ENCODE data around the gene SNX32. TPM values are rescaled to one million over a fixed set of nuclear protein-coding genes. Genes with fewer than 3 reads are reported as not detected.

SNX32 gene
- total RNA-seq, 1 experiment from 2014 or later: not detected

DNA sequence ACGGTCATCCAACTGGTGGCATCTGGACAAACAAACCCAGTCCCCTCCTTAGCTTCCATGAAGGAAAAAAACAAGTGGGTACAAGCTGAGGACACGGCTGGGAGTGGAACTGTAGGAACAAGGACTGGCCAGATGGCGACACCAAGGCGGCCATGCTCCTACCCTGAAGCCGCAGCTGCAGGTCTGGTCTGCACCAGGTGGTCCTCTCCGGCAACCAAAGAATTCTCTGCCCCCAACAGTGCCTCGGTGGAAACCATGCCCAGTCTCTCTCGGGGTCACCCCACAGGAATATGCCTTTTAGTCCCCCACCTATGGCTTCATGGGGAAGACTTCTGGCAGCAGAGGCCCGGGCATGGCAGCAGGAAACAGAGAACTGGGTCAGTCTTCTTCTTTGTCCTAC, 24.3 kb upstream of the SNX32 start:
- Histone ChIP-seq H3K4me3 (ENCODE audit: low read depth in 2 of 2, low read length in 2 of 2) (no peak overlapping the region), H3K9me3 (ENCODE audit: control insufficient read depth, insufficient read depth, low read depth, low read length) (no peaks in the 10 kb centered on the region), H3K36me3 (ENCODE audit: control insufficient read depth, insufficient read depth, low read length) (no peaks in the 10 kb centered on the region), H3K27me3 (ENCODE audit: control insufficient read depth, insufficient read depth, low read length) (no peaks in the 10 kb centered on the region), H3K27ac (ENCODE audit: low read length) (no peak overlapping the region), H3K4me1 (ENCODE audit: control insufficient read depth, insufficient read depth, low read length) (no peaks in the 10 kb centered on the region)
- TF ChIP-seq SIN3A (IDR thresholded peaks at IDR 0.05; ENCODE audit: borderline replicate concordance, insufficient read depth, low read depth, low read length): no peak
- TF ChIP-seq, protein P1, sequence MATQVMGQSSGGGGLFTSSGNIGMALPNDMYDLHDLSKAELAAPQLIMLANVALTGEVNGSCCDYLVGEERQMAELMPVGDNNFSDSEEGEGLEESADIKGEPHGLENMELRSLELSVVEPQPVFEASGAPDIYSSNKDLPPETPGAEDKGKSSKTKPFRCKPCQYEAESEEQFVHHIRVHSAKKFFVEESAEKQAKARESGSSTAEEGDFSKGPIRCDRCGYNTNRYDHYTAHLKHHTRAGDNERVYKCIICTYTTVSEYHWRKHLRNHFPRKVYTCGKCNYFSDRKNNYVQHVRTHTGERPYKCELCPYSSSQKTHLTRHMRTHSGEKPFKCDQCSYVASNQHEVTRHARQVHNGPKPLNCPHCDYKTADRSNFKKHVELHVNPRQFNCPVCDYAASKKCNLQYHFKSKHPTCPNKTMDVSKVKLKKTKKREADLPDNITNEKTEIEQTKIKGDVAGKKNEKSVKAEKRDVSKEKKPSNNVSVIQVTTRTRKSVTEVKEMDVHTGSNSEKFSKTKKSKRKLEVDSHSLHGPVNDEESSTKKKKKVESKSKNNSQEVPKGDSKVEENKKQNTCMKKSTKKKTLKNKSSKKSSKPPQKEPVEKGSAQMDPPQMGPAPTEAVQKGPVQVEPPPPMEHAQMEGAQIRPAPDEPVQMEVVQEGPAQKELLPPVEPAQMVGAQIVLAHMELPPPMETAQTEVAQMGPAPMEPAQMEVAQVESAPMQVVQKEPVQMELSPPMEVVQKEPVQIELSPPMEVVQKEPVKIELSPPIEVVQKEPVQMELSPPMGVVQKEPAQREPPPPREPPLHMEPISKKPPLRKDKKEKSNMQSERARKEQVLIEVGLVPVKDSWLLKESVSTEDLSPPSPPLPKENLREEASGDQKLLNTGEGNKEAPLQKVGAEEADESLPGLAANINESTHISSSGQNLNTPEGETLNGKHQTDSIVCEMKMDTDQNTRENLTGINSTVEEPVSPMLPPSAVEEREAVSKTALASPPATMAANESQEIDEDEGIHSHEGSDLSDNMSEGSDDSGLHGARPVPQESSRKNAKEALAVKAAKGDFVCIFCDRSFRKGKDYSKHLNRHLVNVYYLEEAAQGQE (IDR thresholded peaks at IDR 0.05; ENCODE audit: insufficient read depth in 1 of 2, low read depth in 2 of 2, low read length in 1 of 2): no peak
- TF ChIP-seq TCF7L2 (IDR thresholded peaks at IDR 0.05; ENCODE audit: low read depth, low read length): no peak
- no peak for TF ChIP-seq POLR2AphosphoS5 (IDR thresholded peaks at IDR 0.05; ENCODE audit: low read depth, low read length)
- TF ChIP-seq, protein P2, sequence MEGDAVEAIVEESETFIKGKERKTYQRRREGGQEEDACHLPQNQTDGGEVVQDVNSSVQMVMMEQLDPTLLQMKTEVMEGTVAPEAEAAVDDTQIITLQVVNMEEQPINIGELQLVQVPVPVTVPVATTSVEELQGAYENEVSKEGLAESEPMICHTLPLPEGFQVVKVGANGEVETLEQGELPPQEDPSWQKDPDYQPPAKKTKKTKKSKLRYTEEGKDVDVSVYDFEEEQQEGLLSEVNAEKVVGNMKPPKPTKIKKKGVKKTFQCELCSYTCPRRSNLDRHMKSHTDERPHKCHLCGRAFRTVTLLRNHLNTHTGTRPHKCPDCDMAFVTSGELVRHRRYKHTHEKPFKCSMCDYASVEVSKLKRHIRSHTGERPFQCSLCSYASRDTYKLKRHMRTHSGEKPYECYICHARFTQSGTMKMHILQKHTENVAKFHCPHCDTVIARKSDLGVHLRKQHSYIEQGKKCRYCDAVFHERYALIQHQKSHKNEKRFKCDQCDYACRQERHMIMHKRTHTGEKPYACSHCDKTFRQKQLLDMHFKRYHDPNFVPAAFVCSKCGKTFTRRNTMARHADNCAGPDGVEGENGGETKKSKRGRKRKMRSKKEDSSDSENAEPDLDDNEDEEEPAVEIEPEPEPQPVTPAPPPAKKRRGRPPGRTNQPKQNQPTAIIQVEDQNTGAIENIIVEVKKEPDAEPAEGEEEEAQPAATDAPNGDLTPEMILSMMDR (IDR thresholded peaks at IDR 0.05): no peak
- POLR2A ChIA-PET: no interaction called here
- in situ Hi-C loops (cut with HindIII; ENCODE audit: low pct_unique_long_range_greater_than_20kb, low sequenced_read_pairs) (no loop called here), intact Hi-C loops (cut with micrococcal nuclease; ENCODE audit: unreplicated experiment) (no loop called here)
- CTCF ChIA-PET: interaction anchor here (0.7 kb wide), 1 partner anchor 451 kb away, joined by 3 read pairs; no protein-coding TSS in a partner anchor
- no TSS peak for BruUV-seq (replicated peaks)
- DNase-seq (ENCODE audit: low read depth, low spot score) (no peak), ATAC-seq (no peak)

DNA sequence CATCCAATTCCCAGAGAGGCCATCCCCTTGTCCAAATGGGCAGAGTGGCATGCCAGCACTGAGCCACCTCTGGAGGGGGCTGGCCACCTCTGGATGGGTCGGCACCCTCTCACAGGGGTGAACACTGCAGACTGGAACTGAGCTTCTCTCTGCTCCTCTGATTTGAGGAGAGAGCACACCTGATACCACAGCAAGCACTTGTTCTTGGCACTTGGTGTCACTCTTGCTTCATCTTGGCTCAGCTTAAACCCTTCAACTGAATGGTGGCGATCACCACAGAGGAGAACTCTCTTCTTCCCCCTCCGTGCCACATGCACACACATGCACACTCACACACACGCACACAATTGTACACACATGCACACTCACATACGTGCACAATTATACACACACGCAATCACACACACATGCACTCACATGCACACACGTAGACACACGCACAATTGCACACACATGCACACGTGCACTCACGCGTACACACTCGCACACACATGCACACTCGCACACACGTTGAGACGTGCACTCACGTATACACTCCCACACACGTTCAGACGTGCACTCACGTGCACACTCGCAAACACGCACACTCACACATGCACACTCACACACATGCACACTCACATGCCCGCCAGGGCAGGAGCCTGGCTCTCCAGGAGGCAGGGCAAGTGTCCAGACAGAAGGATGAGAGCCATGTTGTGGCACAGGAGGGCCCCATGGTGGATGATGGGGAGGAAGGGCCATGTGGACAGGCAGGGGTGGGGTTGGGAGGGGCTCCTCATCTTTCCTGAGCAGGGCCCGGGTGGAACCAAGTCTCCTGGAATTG, 23.5 kb upstream of the SNX32 start:
- H3K27me3 ChIP-seq (ENCODE audit: control insufficient read depth, insufficient read depth, low read length): no peaks in the 10 kb centered on the region
- no TSS peak for BruUV-seq (replicated peaks)
- H3K27ac ChIP-seq (ENCODE audit: low read length): no peak overlapping the region
- ChIA-PET POLR2A (no interaction called here), CTCF (interaction anchor here (0.5 to 0.7 kb wide), 2 partner anchors 78 to 450 kb away, joined by 3 to 6 read pairs; partner anchors contain the start of gene FIBP)
- DNase-seq (ENCODE audit: low read depth, low spot score) (no peak), ATAC-seq (peak; percentile 55)
- no peak overlapping the region for H3K4me3 ChIP-seq (ENCODE audit: low read depth in 2 of 2, low read length in 2 of 2)
- H3K9me3 ChIP-seq (ENCODE audit: control insufficient read depth, insufficient read depth, low read depth, low read length): no peaks in the 10 kb centered on the region
- H3K36me3 ChIP-seq (ENCODE audit: control insufficient read depth, insufficient read depth, low read length): no peaks in the 10 kb centered on the region
- TF ChIP-seq POLR2AphosphoS5 (IDR thresholded peaks at IDR 0.05; ENCODE audit: low read depth, low read length) (no peak), SIN3A (IDR thresholded peaks at IDR 0.05; ENCODE audit: borderline replicate concordance, insufficient read depth, low read depth, low read length) (no peak), TCF7L2 (IDR thresholded peaks at IDR 0.05; ENCODE audit: low read depth, low read length) (no peak)
- TF ChIP-seq, protein P2 (IDR thresholded peaks at IDR 0.05): no peak
- TF ChIP-seq, protein P1 (IDR thresholded peaks at IDR 0.05; ENCODE audit: insufficient read depth in 1 of 2, low read depth in 2 of 2, low read length in 1 of 2): no peak
- in situ Hi-C loops (cut with HindIII; ENCODE audit: low pct_unique_long_range_greater_than_20kb, low sequenced_read_pairs) (loop anchor here (5.0 kb wide), 1 partner anchor 48 kb away; no protein-coding TSS in a partner anchor), intact Hi-C loops (cut with micrococcal nuclease; ENCODE audit: unreplicated experiment) (no loop called here)
- H3K4me1 ChIP-seq (ENCODE audit: control insufficient read depth, insufficient read depth, low read length): no peaks in the 10 kb centered on the region

Data from Panc1 (cell line).